Hypothalamus (tissue), 51 donors: ENCODE results near the gene CDYL.

Source experiments
- DNase-seq, 51 donors: peaks; one replicate each; lab custom pipeline; 2025; lab: John Stamatoyannopoulos, UW

Gene CDYL

DNA sequence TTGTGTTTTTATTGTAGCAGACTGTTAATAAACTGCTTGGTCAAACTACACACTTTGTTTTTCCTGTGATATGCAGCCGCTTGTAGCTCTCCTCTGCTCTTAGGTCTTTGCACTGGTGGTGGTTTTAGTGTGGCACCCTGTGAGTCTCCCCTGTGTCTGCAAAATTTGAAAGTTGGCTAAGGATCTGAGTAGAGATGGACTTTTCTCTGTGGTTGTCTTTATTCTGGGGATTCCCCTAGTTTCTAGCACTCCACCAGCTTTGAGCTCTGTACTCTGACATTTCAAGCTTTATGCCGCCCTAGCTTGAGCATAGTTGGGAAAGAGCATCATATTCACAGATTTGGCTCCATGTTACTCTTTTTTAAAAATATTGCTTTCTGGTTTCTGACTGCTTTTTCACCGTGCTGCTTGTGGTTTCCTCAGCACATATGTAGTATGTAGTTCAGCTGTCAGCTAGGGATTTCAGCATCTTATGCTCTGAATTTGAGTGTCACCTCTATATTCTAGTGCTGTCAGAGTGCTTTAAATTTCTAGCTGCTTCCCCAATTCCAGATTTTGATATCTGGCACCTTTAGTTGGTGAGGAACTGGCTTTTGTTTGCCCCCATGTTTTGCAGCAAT lies 25.4 kb downstream of the CDYL start:
- no peak for DNase-seq

DNA sequence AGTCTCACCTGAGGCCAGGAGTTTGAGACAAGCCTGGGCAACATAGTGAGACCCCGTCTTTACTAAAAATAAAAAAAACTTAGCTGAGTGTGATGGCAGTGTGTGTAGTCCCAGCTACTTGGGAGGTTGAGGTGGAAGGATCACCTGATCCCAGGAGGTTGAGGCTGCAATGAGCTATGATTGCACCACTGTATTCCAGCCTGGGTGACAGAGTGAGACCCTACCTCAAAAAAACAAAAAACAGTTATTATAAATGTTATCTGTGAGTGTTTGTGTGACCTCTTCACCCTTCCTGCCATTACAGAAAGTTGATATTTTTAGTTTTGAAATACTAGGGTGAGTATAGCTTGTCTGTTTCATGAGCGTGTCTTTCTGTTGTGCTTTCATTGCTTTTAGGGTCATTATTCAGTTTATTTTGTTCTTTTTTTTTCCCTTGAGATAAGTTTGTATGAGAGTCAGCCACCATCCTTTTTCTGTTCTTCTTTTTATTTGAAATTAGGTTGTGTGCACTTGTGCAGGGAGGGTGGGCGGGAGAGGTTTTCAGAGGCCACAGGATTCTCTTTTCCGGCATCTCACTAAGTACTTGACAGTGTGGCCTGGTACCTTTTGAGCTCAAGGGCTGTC lies 26.2 kb downstream of the CDYL start:
- DNase-seq: no peak

DNA sequence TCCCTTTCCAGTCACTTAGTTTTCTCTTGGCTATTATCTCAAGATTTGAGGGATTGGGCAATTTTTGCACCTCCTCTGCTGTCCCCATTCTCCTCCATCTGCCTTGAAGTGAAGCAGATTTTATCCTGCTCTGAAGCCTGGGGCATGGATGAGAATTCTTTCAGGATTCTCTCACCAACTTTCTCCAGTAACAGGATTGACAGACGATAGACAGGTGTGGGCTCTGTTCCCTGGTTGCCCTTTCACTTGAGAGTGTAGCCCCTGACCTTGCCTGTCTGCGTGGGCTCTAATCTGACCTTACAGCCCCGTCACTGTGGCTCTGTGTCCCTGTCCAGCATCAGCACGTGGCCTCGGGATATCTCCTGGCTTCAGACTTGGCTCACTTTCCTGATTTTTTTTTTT lies 27.1 kb downstream of the CDYL start:
- no peak for DNase-seq

DNA sequence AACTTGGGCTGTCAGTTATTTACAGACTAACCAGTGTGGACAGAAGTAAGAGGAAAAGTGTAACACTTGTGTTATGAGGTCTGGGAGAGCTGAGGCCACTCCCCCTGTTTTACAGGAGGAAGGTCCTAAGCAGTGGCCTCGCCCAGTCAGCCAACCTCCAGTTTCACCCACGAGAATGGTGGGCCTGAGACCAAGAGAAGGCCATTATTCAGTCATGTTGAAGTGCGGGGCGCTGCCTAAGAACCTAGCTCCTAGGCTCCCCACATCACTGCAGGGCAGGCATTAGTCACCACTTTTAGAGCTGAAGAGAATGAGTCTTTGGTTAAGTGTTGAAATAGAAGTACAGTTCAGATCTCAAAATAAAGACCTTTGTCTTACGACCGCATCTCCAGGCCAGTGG lies 27.9 kb downstream of the CDYL start:
- DNase-seq: peak in 1 of 51 donors; percentile 10

DNA sequence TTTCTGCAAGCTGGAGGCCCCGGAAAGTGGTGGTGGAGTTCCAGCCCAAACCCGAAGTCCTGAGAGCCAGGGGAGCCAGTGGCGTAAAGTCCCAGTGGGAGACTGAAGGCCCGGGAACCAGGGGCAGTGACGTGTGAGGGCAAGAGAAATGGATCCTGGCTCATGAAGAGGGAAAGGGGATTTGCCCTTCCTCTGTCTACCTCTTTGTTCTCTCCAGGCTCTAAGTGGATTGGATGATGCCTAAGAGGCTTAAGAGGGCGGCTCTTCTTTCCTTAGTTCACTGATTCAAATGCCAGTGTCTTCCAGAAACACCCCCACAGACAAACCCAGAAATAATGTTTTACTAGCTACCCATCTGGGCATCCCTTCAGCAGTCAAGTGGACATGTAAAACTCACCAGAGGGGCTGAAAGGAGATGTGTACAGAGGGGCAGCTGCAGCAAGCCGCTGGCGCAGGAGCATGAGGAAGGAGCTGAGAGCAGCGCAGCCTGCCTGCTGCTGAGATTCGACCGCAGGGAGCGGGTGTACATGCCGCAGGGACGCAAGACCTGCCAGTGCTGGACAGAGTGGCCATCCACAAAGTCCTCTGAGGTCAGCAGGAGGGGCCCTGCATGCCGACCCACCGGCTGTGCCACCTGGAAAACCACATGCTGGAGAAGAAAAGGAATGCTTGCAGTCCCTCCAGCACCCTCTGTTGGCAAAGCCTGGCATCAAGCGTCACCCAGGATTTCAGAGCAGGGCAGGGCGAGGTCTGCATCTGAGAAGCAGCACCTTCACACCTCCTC lies 29.5 kb downstream of the CDYL start:
- peak in 37 of 51 donors; percentile 6 to 68 (median 31) for DNase-seq

DNA sequence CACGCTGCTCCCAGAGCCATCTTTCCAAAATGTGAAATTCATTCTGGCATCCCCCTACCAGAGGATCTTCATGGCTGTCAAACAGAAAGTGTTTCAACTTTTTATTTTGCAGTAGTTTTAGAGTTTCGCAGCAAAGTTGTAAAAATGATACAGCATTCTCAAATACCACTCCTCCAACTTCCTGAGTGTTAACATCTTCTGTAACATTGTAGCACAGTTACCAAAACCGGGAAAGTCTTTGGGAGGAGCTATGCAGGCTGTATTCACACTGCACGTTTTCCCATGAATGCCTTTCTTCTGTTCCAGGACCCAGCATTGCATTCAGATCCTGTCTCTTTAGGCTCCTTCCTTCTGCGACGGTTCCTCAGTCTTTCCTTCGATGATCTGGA lies 30.1 kb downstream of the CDYL start:
- no peak for DNase-seq

DNA sequence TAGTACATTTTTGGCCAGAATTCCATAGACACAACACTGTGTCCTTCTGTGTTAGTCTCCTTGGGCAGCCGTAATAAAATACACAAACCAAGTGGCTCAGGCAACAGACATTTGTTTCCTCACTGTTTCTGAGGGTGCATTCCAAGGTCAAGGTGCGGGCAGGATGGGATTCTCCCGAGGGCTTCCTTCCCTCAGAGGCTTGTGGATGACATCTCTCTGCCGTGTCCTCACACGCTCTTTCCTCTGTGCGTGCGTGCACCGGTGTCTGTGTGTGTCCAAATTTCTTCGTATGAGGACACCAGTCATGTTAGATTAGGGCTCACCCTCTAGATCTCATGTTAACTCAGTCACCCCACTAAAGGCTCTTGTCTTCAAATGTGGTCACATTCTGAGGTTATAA lies 30.6 kb downstream of the CDYL start:
- no peak for DNase-seq

DNA sequence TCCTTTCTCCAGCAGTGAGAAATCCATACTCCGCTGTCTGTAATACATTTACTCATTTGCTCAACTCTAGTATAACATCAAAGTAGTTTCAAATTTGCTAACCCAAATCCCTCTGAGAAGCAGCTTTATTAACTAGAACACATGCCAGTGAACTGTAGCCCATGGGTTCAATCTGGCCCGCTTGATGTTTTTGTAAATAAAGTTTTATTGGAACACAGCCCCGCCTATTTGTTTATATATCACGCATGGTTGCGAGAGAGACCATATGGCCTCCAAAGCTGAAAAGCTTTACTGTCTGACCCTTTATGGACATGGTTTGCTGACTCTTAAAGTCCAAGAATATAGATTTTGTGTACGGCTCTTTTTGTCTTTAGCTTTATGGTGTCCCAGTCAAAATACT lies 32.2 kb downstream of the CDYL start:
- no peak for DNase-seq

DNA sequence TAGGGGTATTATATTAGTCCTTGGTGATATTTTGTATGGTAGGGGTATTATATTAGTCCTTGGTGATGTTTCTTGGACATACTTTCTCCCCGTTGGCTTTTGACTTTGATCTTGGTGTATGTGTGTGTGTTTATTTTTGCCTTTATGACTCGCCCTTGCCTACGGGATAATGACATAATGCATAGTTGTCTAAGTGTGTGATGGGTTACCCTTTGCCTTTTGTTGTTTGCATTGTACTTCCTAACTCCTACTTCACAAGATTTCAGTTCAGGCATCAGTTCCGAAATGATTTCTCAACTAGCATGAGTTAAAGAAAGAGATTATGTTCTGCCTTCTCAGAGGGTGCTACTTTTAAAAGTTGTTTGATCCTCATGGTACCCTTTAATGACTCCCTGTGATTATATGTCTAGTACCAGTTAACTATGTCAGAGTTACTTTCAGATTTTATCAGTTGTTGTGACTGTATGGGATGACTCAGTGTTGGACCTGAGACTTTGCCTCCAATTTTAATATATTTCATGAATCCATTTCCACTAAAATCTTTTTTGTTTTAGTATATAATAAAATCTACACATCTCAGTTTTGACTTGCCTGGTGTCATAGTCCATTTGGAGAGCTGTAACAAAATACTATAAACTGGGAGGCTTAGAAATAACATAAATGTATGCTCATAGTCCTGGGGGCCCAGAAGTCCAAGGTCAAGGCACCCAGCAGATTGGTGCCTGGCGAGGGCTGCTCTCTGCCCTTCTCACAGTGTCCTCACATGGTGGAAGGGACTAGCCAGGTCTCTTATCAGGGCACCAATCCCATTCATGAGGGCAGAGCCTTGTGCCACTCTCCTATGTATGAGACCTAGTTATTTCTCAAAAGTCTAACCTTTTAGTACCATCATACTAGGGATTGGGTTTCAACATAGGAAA lies 34.1 kb downstream of the CDYL start:
- no peak for DNase-seq

DNA sequence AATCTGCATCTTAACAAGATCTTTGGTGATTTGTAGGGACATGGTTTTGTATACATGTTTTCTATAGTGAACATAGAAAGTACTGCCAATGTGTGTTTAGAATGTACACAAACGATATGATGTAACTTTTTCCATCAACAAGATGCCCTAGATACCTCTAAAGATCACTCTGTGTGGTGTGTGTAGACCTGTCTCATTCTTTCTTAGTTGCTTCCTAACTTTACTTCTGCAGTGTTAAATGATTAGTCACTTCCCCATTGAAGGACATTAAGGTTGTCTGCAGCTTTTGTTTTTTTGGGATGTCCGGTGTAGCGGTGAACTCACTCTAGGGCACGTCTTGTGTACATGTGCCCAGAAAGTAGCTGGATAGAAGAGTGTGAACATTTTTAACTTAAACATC lies 35.9 kb downstream of the CDYL start:
- no peak for DNase-seq

DNA sequence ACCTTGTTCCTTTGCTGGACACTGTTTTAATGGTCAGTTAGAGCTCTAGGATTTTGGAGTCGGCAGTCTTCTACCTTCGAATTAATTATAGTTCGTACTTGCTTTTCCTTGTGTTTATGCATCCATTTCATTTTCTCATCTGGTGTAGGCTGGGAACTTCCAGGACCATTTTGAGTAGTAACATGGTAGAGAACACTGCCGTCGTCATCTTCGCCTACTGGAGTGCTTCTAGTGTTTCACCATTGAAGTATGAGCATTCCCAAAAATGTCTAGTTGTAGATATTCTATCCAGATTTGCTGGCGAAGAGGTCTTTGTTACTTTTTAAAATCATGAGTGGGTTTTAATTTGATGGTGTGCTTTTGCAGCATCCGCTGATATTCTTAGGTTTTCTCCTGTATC lies 36.9 kb downstream of the CDYL start:
- no peak for DNase-seq

DNA sequence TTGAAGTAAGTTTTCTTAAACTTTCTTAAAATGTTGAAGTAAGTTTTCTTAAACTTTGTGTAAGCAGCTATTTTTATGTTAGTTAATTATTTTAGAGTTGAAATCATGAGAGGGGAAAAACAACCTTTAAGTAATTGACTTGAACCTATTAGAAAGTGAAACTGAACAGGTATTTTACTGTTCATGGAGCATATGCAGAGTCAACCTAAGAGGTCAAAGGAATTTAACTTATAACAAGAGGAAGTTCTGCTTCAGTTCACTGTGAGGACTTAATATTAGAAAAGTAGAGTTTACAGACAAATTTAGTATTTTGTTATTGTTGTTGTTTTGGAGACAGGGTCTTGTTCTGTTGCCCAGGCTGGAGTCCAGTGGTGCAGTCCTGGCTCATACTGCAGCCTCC lies 38.0 kb downstream of the CDYL start:
- DNase-seq: no peak

DNA sequence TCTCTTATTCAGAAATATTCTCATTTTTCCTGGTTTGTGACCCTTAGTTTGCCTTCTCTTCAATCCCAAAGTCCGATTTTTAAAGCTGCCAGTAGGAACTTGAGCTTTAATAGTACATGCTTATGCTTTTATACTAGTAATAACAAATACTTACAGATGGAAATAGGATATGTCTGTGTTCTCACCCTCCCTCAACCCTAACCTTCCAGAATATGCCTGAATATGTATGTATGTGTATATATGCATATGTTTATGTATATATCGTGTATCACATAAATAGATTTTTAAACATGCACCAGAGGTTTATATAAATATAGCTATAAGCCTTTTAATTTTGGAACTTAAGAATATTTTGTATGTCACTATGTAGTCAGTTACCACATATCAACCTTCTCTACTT lies 38.8 kb downstream of the CDYL start:
- DNase-seq: no peak

DNA sequence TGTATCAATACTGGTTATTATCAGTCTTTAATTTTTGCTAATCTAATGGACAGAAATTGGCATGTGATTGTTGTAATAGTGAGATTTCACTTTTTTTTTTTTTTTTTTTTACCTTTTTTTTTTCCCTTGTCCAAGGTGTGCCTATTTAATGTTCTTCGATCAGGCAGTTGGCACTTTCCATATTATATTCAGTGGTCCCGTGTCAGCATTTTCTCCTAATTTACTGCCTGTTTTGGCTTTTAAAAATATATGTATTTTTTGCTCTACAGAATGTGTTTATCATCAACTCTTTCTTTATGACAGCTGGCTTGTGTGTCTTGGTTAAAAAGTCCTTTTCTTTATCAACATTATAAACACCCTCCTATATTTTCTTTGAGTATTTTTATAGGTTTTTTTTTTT lies 39.4 kb downstream of the CDYL start:
- no peak for DNase-seq

DNA sequence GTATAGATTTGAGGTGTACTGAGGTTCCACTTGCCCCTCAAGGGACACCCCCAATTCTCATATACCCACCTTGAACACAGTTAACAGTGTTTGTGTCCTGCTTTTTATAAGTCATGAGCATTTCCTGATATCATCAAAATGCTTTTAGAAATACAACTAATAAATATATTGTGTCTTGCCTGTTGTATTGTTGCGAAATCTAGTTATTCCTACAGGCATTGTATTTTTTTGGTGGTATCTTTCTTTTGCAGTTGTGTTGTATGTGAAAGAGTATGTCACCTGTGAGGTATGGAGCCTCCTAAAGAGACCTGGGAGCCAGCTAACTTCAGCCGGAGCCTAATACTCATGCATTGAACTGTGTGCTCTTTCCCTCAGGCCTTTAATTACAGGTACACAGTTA lies 40.7 kb downstream of the CDYL start:
- DNase-seq: no peak

DNA sequence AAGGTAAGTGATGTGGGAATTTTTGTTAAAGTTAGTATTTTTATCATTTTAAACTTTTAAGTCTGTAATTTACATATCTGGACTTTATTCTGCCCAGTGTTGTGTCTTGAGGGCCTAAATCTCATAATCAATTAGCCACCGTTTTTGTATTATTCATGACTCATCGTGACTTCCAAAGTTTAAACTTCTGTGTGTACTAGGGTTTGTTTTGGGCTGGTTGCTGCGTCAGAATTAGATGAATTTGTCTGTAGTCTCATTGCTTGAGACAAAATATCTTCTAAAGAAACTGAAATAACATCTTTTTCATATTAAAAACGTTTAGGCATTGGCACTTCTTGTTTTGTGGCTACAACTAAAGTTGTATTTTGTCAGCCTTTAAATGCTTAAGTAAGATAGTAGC lies 41.3 kb downstream of the CDYL start:
- no peak for DNase-seq

DNA sequence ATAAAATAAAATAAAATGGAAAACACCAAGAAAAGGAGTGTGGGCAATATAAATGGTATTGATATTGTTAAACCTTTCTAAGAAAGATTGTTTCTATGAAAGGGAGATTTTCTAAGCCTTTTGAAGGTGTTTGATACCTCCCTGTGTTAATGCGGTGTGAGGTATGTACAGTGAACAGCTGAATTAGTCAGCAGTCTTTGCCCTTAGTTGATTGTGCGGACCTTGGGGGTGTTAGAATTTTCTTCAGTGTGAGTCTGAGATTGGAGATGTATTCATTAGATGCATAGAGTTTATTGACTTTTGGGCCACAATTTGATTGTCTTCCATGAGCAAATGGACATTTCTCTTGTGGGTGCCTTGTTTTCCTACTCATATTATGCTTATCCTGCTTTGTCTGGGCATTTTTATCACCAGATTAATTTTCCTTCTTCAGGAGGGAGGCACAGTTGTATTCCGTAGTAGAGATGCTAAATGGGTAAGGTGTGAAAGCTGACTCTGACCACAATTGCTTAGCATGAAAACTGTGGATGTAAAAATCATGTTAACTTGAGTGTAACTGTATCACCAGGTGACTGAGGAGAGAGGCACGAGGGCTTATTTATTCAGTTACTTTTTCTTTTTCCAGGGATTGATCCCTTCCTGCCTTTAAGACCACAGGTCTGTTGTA lies 42.2 kb downstream of the CDYL start:
- DNase-seq: no peak

DNA sequence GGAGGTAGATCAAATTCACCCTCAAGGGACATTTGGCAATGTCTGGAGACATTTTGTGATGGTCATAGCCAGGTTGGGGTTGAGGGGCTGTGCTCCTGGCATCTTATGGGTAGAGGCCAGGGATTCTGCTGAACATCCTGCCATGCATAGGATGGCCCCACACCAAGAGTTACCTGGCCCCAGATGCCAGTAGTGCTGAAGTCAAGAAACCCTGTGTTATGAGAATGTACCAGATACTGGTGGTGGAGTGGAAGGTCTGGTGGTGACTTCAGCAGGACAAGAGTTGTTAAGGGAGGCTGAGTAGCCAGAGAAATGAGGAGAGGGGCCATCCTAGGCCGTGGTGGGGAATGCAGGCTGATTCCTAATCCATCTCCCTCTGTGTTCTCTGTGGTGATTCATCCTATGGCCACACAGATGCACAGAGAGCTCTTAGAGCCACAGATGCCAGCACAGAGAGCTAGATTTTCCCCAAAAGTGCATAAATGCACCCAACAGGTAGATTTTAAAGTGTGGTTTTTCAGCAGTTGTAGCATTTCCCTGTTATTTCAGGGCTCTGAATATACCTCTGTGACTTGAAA lies 43.6 kb downstream of the CDYL start:
- no peak for DNase-seq

DNA sequence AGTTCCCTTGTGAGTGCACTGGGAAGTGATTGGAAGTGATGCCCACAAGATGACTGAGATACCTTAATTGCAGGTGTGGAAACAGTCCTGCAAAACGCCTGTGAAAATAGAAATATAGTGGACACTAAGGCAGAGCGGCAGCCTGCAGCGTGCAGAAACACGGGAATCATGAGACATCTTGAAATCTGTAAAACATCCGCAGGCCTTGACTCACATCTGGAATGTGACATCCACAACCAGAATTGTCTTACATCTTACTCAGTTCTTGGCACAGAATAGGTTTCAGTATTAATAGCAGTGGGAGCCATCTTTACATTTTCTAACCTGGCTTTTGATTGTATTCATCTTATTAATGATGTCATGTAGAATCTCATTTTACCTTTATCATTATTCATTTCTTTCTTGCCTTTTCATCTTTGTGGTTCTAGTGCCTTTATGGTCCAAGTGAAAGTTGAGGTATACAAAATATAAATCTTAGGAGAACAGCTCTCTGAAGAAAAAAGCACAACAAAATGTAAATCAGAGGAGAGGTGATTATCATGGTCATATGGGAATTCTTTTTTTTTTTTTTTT lies 44.6 kb downstream of the CDYL start:
- no peak for DNase-seq

DNA sequence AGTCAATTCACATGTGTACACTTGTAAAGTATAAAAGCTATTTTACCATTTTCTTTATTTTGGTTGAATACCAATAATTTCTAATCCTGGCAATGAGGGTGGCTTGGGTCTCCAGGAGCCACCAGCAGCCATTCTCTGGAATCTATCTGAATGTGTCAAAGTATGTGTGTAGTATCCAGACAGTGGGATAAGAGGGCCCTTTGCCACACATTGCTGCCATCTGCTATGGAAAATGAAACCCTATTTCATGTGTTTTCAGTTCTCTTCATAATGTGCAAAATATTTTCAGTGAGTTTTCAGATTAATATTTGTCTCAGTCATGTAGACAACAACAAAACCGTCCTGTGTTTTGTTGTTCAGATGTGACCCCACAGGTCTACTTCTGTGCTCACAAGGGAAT lies 46.3 kb downstream of the CDYL start:
- DNase-seq: no peak
